B cell (primary cell): ENCODE results near the gene CFAP44. TPM values are rescaled to one million over a fixed set of nuclear protein-coding genes. Genes with fewer than 3 reads are reported as not detected.

Experiments used
- ATAC-seq: fragments of 200-7000 bp; cut with Tn5 transposase; one replicate; pipeline ENCODE4 v1.10.0; 2021; ENCODE audit warnings: low read depth, mild to moderate bottlenecking, moderate number of reproducible peaks, moderate library complexity
- CTCF ChIA-PET: fragments of 350-600 bp; sonication (Branson Sonifier 250); formaldehyde crosslinking; loops from one replicate; lab custom pipeline; 2021; ENCODE audit warnings: antibody characterized with exemption, inconsistent platforms; lab: Charles Lee
- POLR2A ChIA-PET: fragments of 350-600 bp; sonication (Branson Sonifier 250); formaldehyde crosslinking; loops from one replicate; lab custom pipeline; 2021; ENCODE audit warnings: antibody characterized with exemption; lab: Charles Lee
- DNase-seq: peaks from one replicate; pipeline ENCODE4 v3.0.0; 2013
- H2AFZ ChIP-seq: 2 replicates; pipeline ENCODE4 v1.6.1; 2012; ENCODE audit warnings: mild to moderate bottlenecking, low read depth, low read length; ENCODE audit not compliant: insufficient read depth, poor library complexity, severe bottlenecking
- H3K27ac ChIP-seq, 2 donors: 1 replicate in 1 of 2; 2 replicates in 1 of 2; pipeline ENCODE4 v1.5.1; 2012 to 2013; ENCODE audit warnings: low read length in 2 of 2, mild to moderate bottlenecking in 2 of 2, moderate library complexity in 1 of 2
- H3K27me3 ChIP-seq, 4 experiments: fragments of 200-600 bp in 1 of 4; sonication (generic) in 1 of 4; replicated peaks in 1 of 4; 1 replicate in 2 of 4; 2 replicates in 2 of 4; pipeline versions ENCODE4 v1.6.1 to v1.7.0; 2013 to 2016; ENCODE audit warnings: low read length in 3 of 4, mild to moderate bottlenecking in 2 of 4, mixed read lengths in 1 of 4, moderate library complexity in 1 of 4; ENCODE audit not compliant: insufficient read depth in 4 of 4, control insufficient read depth in 3 of 4; ENCODE audit errors: control extremely low read depth in 1 of 4
- H3K36me3 ChIP-seq, 2 experiments: replicated peaks in 1 of 2; 1 replicate in 1 of 2; 2 replicates in 1 of 2; pipeline versions ENCODE4 v1.6.1 to v1.7.1; 2013; ENCODE audit warnings: low read length in 1 of 2; ENCODE audit not compliant: insufficient read depth in 2 of 2, control insufficient read depth in 1 of 2; ENCODE audit errors: control extremely low read depth in 1 of 2, extremely low read depth in 1 of 2
- H3K4me1 ChIP-seq, 2 donors: fragments of 200-600 bp in 1 of 2; sonication (generic) in 1 of 2; 1 replicate in 1 of 2; 2 replicates in 1 of 2; pipeline versions ENCODE4 v1.5.1 to v1.6.1; 2013 to 2017; ENCODE audit warnings: low read length in 2 of 2; ENCODE audit not compliant: control insufficient read depth in 2 of 2, insufficient read depth in 2 of 2
- H3K4me2 ChIP-seq: replicated peaks from 2 replicates; pipeline ENCODE3; 2012; ENCODE audit warnings: mild to moderate bottlenecking, low read depth, low read length; ENCODE audit not compliant: poor library complexity, severe bottlenecking
- H3K4me3 ChIP-seq, 5 experiments: fragments of 200-600 bp in 1 of 5; sonication (generic) in 1 of 5; 1 replicate in 3 of 5; 2 replicates in 2 of 5; pipeline versions ENCODE4 v1.5.1 to v1.7.0; 2011 to 2016; ENCODE audit warnings: low read length in 4 of 5, mild to moderate bottlenecking in 4 of 5, low read depth in 2 of 5, control low read depth in 1 of 5, moderate library complexity in 1 of 5; ENCODE audit not compliant: insufficient read depth in 1 of 5; ENCODE audit errors: control extremely low read depth in 1 of 5, extremely low read depth in 1 of 5
- H3K79me2 ChIP-seq: fragments of 200-600 bp; sonication (generic); one replicate; pipeline ENCODE4 v1.6.0; 2016; ENCODE audit warnings: low read length; ENCODE audit not compliant: control insufficient read depth, insufficient read depth
- H3K9ac ChIP-seq: fragments of 200-600 bp; sonication (generic); 2 replicates; pipeline ENCODE4 v1.6.1; 2017; ENCODE audit warnings: mild to moderate bottlenecking, low read length, moderate library complexity
- H3K9me3 ChIP-seq, 3 donors: one replicate each; pipeline versions ENCODE4 v1.6.1 to v1.7.1; 2013; ENCODE audit warnings: low read length in 2 of 3; ENCODE audit not compliant: control insufficient read depth in 2 of 3, insufficient read depth in 1 of 3; ENCODE audit errors: control extremely low read depth in 1 of 3
- H4K20me1 ChIP-seq: 2 replicates; pipeline ENCODE4 v1.6.0; 2012; ENCODE audit warnings: mild to moderate bottlenecking, low read length; ENCODE audit not compliant: insufficient read depth, control insufficient read depth, poor library complexity, severe bottlenecking
- H3K27ac Mint-ChIP-seq: one replicate; pipeline ENCODE4 v1.8.0; 2021; ENCODE audit warnings: mixed read lengths
- H3K27me3 Mint-ChIP-seq: one replicate; pipeline ENCODE4 v1.8.0; 2021; ENCODE audit warnings: mixed read lengths
- H3K4me1 Mint-ChIP-seq: one replicate; pipeline ENCODE4 v1.8.0; 2021; ENCODE audit warnings: mixed read lengths
- H3K4me3 Mint-ChIP-seq: one replicate; pipeline ENCODE4 v1.8.0; 2021; ENCODE audit warnings: mixed read lengths
- H3K9me3 Mint-ChIP-seq: one replicate; pipeline ENCODE4 v1.8.0; 2022; ENCODE audit warnings: mixed read lengths; ENCODE audit not compliant: insufficient read depth
- EZH2 ChIP-seq: IDR thresholded peaks from 2 replicates; pipeline ENCODE4 v1.6.1; 2012; ENCODE audit warnings: borderline replicate concordance, low read depth, mild to moderate bottlenecking, moderate library complexity, low read length; ENCODE audit not compliant: insufficient read depth, poor library complexity, severe bottlenecking
- WGBS: methylation state at CpG from one replicate; pipeline ENCODE4 v1.1.5; 2013; ENCODE audit warnings: missing lambda C conversion rate; ENCODE audit not compliant: insufficient coverage; 5-methylcytosine and 5-hydroxymethylcytosine counted together
- intact Hi-C: fragments of 100-400 bp; cut with micrococcal nuclease; formaldehyde crosslinking; loops from one replicate; pipeline ENCODE4 v1.10.0; 2022
- polyA minus RNA-seq: library from RNA; depleted of rRNA, polyadenylated mRNA; stranded (reverse); fragments of >200 nt; gene quantifications from 2 replicates; pipeline ENCODE4 v1.2.3, GENCODE V29; 2012
- polyA plus RNA-seq: library from polyadenylated mRNA; depleted of rRNA; stranded (reverse); fragments of >200 nt; gene quantifications from 2 replicates; pipeline ENCODE4 v1.2.3, GENCODE V29; 2012
- total RNA-seq, 2 donors: library from RNA; stranded (reverse); fragments of 120-200 nt in 1 of 2; gene quantifications; 1 replicate in 1 of 2; 2 replicates in 1 of 2; pipeline versions ENCODE4 v1.2.3 to v1.2.4, GENCODE V29; 2013 to 2022
- TF ChIP-seq, protein P1 (sequence below): fragments of 200-600 bp; IDR thresholded peaks from one replicate; pipeline ENCODE4 v1.8.0; 2022; ENCODE audit warnings: antibody characterized with exemption, mild to moderate bottlenecking

The CFAP44 gene, protein sequence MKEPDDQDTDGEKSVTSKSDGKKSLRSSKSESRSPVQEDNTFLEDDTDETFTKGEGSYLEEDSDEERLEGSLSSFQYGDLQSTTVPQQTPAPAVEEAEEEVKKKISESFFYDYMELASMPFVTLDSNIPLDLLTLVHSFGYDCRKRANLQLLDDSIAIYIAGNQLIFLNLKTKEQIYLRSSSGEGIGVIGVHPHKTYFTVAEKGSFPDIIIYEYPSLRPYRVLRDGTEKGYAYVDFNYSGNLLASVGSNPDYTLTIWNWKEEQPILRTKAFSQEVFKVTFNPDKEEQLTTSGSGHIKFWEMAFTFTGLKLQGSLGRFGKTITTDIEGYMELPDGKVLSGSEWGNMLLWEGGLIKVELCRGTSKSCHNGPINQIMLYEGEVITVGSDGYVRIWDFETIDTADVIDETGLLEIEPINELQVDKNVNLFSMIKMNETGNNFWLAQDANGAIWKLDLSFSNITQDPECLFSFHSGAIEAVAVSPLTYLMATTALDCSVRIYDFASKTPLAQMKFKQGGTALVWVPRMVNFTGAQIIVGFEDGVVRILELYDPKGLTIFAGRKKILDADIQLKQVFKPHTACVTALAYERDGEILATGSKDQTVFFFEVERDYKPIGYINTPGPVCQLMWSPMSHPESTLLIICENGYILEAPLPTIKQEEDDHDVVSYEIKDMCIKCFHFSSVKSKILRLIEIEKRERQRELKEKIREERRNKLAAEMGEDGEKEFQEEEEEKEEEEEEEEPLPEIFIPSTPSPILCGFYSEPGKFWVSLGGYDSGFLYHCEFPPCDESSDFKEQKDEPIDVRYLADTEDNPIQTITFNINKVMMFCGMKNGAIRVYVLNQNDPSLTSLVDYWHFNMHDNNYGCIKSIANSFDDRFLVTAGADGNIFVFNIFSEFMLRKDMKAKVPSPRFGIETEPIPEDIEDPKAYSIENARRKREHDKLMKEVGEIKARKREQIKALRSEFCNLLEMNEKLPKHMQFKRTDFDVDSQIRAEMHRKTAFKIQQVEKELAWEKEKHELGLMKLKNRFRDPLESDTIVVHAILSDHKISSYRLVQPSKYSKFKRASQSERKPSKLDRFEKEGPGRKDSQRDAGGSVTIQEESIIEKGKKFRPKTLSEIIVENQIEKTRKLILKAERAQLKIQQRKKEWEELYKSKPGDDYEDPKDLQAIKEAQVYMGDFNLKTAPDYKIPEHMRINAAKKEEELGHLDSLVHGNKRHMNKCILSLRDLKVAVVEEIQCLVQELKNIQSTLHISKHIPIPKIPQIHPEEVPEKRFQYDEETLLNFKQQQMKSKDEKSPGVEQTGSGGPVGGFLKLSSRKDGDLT (N-terminal part only)
- total RNA-seq = 33.8 and 35.0 TPM in 2 replicates
- 11.7 TPM for total RNA-seq (2013)
- 6.6 and 10.2 TPM in 2 replicates for polyA plus RNA-seq
- 2.1 and 5.3 TPM in 2 replicates for polyA minus RNA-seq

- ChIA-PET POLR2A (interaction anchor here (0.6 kb wide), 2 partner anchors 255 to 477 kb away, joined by 4 to 11 read pairs; partner anchors contain the start of gene USF3), CTCF (no interaction called here)
- Mint-ChIP-seq H3K4me1 (peaks cover 2% of the 10 kb centered on the region), H3K27me3 (no peaks in the 10 kb centered on the region), H3K9me3 (no peaks in the 10 kb centered on the region), H3K4me3 (peak within 1 kb of the TSS; percentile 63), H3K27ac (no peak within 1 kb of the TSS)
- peak within 1 kb of the TSS; percentile 45 for H2AFZ ChIP-seq
- peak within 1 kb of the TSS in 4 of 5 experiments; percentile 36 to 46 (median 40) for H3K4me3 ChIP-seq
- H3K27ac ChIP-seq = no peak within 1 kb of the TSS
- peaks cover 0 to 5% of the 10 kb centered on the region in 2 donors for H3K4me1 ChIP-seq
- peaks cover 0 to 3% (median 0%) of the 10 kb centered on the region in 3 donors for H3K9me3 ChIP-seq
- DNase-seq (peak; percentile 72), ATAC-seq (peak; percentile 66)
- WGBS = 67% methylated on average over 39 of the region's 44 CpGs
- TF ChIP-seq, protein P1, sequence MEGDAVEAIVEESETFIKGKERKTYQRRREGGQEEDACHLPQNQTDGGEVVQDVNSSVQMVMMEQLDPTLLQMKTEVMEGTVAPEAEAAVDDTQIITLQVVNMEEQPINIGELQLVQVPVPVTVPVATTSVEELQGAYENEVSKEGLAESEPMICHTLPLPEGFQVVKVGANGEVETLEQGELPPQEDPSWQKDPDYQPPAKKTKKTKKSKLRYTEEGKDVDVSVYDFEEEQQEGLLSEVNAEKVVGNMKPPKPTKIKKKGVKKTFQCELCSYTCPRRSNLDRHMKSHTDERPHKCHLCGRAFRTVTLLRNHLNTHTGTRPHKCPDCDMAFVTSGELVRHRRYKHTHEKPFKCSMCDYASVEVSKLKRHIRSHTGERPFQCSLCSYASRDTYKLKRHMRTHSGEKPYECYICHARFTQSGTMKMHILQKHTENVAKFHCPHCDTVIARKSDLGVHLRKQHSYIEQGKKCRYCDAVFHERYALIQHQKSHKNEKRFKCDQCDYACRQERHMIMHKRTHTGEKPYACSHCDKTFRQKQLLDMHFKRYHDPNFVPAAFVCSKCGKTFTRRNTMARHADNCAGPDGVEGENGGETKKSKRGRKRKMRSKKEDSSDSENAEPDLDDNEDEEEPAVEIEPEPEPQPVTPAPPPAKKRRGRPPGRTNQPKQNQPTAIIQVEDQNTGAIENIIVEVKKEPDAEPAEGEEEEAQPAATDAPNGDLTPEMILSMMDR = no peak
- no peak for TF ChIP-seq EZH2
- intact Hi-C loops = no loop called here
- peaks cover 0 to 9% of the 10 kb centered on the region in 2 experiments for H3K36me3 ChIP-seq
- no peaks in the 10 kb centered on the region for H4K20me1 ChIP-seq
- H3K9ac ChIP-seq = peak within 1 kb of the TSS; percentile 37
- no peaks in the 10 kb centered on the region for H3K27me3 ChIP-seq
- peak within 1 kb of the TSS; percentile 43 for H3K4me2 ChIP-seq
- H3K79me2 ChIP-seq = no peaks in the 10 kb centered on the region
Observed at GRCh38 chr3:113441051-113441770, at the start of gene CFAP44. TSS of gene CFAP44 (minus strand) at chr3:113441493. CDS start at chr3:113433664, 7,829 bp downstream.
